ENCODE data around the gene CCNT1. TPM values are rescaled to one million over a fixed set of nuclear protein-coding genes. Genes with fewer than 3 reads are reported as not detected.

The CCNT1 gene
- total and polyA plus RNA-seq, 12 donors: 2.7 to 27.2 (median 22.5) TPM

- ATAC-seq: peak in 1 of 8 donors; percentile 38
- WGBS, 2 donors: 46 to 48% methylated on average over 4 of the region's 4 CpGs
- no peaks in the 10 kb centered on the region for H3K36me3 ChIP-seq
These were observed 41.7 kb upstream of the CCNT1 start for GRCh38 chr12:48758186-48758585.

DNA sequence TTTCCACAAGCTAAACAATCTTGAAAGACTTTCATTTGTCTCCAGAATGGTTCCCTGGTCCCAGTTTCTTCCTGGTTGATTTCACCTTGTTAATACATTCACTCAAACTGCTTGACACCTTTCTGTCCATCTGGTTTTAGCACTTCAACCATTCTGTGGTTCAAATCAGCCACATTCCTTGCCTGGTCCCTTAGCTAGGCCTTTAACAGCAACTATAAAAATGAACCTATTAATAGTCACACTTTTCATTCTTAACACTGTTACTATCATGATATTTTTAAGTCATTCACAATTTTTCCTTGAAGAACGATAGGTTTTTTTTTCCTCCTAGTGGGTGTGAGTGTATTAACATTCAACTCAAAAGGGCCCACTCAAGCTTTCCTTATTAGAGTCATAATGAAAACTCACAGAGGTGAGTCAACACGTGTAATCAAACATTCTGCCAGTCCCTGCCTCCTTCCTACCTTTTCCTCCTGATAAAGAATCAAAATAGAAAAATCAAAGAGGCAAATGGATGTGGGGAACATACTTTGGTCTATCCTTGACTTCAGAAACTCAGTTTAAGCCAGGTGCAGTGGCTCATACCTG is 34.4 kb upstream of the CCNT1 start:
- ATAC-seq (no peak), DNase-seq (no peak)
- intact Hi-C loops (cut with DNase I): no loop called here
- H3K9me3 ChIP-seq: no peaks in the 10 kb centered on the region
- H3K36me3 ChIP-seq: no peaks in the 10 kb centered on the region
- no peaks in the 10 kb centered on the region for H3K27me3 ChIP-seq
- TF ChIP-seq, protein P1, sequence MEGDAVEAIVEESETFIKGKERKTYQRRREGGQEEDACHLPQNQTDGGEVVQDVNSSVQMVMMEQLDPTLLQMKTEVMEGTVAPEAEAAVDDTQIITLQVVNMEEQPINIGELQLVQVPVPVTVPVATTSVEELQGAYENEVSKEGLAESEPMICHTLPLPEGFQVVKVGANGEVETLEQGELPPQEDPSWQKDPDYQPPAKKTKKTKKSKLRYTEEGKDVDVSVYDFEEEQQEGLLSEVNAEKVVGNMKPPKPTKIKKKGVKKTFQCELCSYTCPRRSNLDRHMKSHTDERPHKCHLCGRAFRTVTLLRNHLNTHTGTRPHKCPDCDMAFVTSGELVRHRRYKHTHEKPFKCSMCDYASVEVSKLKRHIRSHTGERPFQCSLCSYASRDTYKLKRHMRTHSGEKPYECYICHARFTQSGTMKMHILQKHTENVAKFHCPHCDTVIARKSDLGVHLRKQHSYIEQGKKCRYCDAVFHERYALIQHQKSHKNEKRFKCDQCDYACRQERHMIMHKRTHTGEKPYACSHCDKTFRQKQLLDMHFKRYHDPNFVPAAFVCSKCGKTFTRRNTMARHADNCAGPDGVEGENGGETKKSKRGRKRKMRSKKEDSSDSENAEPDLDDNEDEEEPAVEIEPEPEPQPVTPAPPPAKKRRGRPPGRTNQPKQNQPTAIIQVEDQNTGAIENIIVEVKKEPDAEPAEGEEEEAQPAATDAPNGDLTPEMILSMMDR (IDR thresholded peaks at IDR 0.05): no peak
- 41 to 48% methylated on average over 2 of the region's 2 CpGs for WGBS, 2 donors
- H3K4me3 ChIP-seq: no peak overlapping the region
- H3K27ac ChIP-seq: no peak overlapping the region
- H3K4me1 ChIP-seq: peaks cover 0 to 8% (median 0%) of the 10 kb centered on the region in 9 donors

More at GRCh38 chr12:48758186-48758585, 41.7 kb upstream of the CCNT1 start:
- Histone ChIP-seq H3K4me3 (no peak overlapping the region), H3K27ac (no peak overlapping the region), H3K4me1 (peaks cover 0 to 7% (median 0%) of the 10 kb centered on the region in 9 donors), H3K9me3 (no peaks in the 10 kb centered on the region), H3K27me3 (no peaks in the 10 kb centered on the region)
- intact Hi-C loops (cut with DNase I): no loop called here
- DNase-seq: no peak
- TF ChIP-seq, protein P1 (IDR thresholded peaks at IDR 0.05): no peak

- ATAC-seq: no peak
- no peak for DNase-seq
- WGBS, 2 donors: 97 to 100% methylated on average over 1 of the region's 1 CpG
- H3K27ac ChIP-seq: no peak overlapping the region
- H3K4me1 ChIP-seq: peaks cover 0 to 8% (median 0%) of the 10 kb centered on the region in 9 donors
- no peaks in the 10 kb centered on the region for H3K36me3 ChIP-seq
- H3K4me3 ChIP-seq: no peak overlapping the region
- no peaks in the 10 kb centered on the region for H3K27me3 ChIP-seq
- intact Hi-C loops (cut with DNase I): no loop called here
- no peaks in the 10 kb centered on the region for H3K9me3 ChIP-seq
- TF ChIP-seq, protein P1 (IDR thresholded peaks at IDR 0.05): no peak
These were observed 33.7 kb upstream of the CCNT1 start for GRCh38 chr12:48750215-48750614.

DNA sequence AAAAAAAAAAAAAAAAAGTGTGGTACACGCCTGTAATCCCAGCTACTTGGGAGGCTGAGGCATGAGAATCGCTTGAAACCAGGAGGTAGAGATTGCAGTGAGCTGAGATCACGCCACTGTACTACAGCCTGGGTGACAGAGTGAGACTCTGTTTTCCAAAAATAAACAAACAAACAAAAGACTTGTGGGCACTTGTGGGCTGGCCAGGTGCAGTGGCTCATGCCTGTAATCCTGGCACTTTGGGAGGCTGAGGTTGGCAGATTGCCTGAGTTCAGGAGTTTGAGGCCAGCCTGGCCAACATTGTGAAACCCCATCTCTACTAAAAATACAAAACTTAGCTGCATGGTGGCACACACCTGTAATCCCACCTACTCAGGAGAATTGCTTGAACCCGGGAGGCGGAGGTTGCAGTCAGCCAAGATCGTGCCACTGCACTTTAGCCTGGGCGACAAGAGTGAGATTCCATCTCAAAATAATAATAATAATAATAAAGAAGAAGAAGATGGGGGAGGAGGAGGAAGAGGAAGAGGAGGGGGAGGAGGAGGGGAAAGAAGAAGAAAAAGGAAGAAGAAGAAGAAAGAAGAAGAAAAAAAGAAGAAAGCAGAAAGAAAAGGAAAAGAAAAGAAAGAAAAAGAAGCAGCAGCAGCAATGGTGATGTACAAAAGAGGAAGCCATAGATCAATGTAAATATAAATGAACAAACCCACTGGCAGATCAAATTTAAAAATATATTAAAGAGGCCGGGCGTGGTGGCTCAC is 27.9 kb upstream of the CCNT1 start:
- intact Hi-C loops (cut with DNase I): no loop called here
- Histone ChIP-seq H3K4me1 (no peaks in the 10 kb centered on the region), H3K9me3 (no peaks in the 10 kb centered on the region), H3K27ac (no peak overlapping the region), H3K27me3 (peaks cover 0 to 35% (median 11%) of the 10 kb centered on the region in 7 donors), H3K36me3 (no peaks in the 10 kb centered on the region), H3K4me3 (no peak overlapping the region)
- TF ChIP-seq, protein P1 (IDR thresholded peaks at IDR 0.05): no peak
- 80 to 84% methylated on average over 9 of the region's 9 CpGs for WGBS, 2 donors
- ATAC-seq (no peak), DNase-seq (no peak)
